Natural killer cell treated with Interleukin-12 subunit alpha and Interleukin-12 subunit beta and Interleukin-15 and Interleukin-18, amount 100 ng/mL, for 72 hours (primary cell): Measurements from ENCODE around the gene ACAP1. TPM values are rescaled to one million over a fixed set of nuclear protein-coding genes. Genes with fewer than 3 reads are reported as not detected.

Experiments
- ATAC-seq, 2 donors: fragments of 150-1000 bp; cut with Tn5 transposase in 1 of 2; sonication (Bioruptor Pico), chemical (Tn5 transposase) in 1 of 2; 2 replicates each; pipeline ENCODE4 v1.10.0; 2021
- DNase-seq: peaks from one replicate; pipeline ENCODE4 v3.0.0; 2022; ENCODE audit warnings: low spot score
- H3K27ac Mint-ChIP-seq, 2 donors: 1 replicate in 1 of 2; 2 replicates in 1 of 2; pipeline ENCODE4 v1.8.0; 2022; ENCODE audit warnings: mixed read lengths in 2 of 2, mild to moderate bottlenecking in 1 of 2, moderate library complexity in 1 of 2
- H3K27me3 Mint-ChIP-seq, 2 donors: 1 replicate in 1 of 2; 2 replicates in 1 of 2; pipeline ENCODE4 v1.8.0; 2022; ENCODE audit warnings: mixed read lengths in 2 of 2
- H3K36me3 Mint-ChIP-seq: one replicate; pipeline ENCODE4 v1.8.0; 2022; ENCODE audit warnings: mixed read lengths
- H3K4me1 Mint-ChIP-seq, 2 donors: 1 replicate in 1 of 2; 2 replicates in 1 of 2; pipeline ENCODE4 v1.8.0; 2022; ENCODE audit warnings: low read depth in 2 of 2, mixed read lengths in 2 of 2, mild to moderate bottlenecking in 1 of 2
- H3K4me3 Mint-ChIP-seq: one replicate; pipeline ENCODE4 v1.8.0; 2022; ENCODE audit warnings: mixed read lengths
- H3K9me3 Mint-ChIP-seq: 2 replicates; pipeline ENCODE4 v1.8.0; 2022; ENCODE audit warnings: mixed read lengths
- total RNA-seq, 2 donors: library from RNA; stranded (reverse); gene quantifications; one replicate each; pipeline ENCODE4 v1.2.3, GENCODE V29; 2022

ACAP1 gene
- total RNA-seq, 2 donors from 2014 or later = 240 to 419 TPM

DNA sequence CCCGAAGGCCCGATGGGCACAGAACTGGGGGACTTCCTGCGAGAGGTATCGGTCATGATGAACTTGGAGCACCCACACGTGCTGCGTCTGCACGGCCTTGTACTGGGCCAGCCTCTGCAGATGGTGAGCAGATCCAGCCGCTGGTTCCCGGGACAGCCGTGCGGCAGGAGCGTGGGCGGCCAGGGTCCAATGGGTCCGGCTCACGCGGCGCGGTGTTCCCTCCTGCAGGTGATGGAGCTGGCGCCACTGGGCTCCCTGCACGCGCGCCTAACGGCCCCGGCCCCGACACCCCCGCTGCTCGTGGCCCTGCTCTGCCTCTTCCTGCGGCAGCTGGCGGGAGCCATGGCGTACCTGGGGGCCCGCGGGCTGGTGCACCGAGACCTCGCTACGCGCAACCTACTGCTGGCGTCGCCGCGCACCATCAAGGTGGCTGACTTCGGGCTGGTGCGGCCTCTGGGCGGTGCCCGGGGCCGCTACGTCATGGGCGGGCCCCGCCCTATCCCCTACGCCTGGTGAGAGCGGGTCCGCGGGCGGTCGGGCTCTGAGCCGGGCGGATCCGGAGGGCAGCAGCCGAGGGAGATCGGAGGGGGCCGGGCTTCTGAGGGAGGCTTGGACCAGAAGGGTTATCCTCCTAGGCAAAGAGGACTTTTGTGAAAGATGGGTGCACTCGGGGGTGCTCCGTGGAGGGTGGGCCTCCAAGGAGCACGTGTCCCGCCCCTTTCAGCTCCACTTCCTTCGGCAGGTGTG lies 47.6 kb downstream of the ACAP1 start:
- peaks cover 28% of the 10 kb centered on the region in 2 donors for H3K27me3 Mint-ChIP-seq
- peaks cover 6% of the 10 kb centered on the region for H3K36me3 Mint-ChIP-seq
- ATAC-seq (peak; percentile 94 to 95), DNase-seq (no peak)
- peaks cover 0 to 5% of the 10 kb centered on the region in 2 donors for H3K4me1 Mint-ChIP-seq
- peak overlapping the region; percentile 22 for H3K4me3 Mint-ChIP-seq
- no peak overlapping the region for H3K27ac Mint-ChIP-seq
- peaks cover 3% of the 10 kb centered on the region for H3K9me3 Mint-ChIP-seq

DNA sequence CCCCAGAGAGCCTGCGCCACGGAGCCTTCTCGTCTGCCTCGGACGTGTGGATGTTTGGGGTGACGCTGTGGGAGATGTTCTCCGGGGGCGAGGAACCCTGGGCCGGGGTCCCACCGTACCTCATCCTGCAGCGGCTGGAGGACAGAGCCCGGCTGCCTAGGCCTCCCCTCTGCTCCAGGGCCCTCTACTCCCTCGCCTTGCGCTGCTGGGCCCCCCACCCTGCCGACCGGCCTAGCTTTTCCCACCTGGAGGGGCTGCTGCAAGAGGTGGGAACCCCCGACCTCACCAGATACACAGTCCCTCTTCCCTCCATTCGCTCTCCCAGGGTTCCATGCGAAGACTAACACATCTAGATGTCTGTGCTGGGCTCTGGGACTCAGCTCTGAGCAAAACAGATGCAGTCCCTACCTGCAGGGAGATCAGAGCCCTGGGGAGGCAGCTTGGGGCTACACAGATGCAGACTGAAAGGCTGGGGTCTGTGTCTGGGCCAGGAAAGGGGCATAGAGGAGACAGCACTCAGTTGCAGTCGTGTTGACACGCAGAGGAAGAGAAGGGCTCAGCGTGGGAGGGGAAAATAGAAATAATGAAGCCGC lies 48.3 kb downstream of the ACAP1 start:
- no peak overlapping the region for H3K27ac Mint-ChIP-seq
- no peaks in the 10 kb centered on the region for H3K9me3 Mint-ChIP-seq

DNA sequence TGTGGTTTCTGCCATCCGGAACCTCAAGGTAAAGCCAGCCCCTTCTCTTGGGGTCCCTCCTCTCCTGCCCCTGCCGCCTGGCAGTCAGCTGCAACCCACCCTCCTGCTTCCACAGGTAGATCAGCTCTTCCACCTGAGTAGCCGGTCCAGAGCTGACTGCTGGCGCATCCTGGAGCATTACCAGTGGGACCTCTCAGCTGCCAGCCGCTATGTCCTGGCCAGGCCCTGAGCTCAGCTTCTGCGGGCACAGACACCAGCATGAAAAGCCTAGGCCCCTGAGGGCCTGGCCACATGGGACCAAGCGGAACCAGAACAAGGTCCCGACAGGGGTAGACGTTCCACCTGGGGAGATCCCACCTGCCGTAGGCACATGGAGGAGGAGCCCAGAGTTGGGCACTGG lies 52.5 kb downstream of the ACAP1 start:
- no peak overlapping the region for H3K4me3 Mint-ChIP-seq
- no peak overlapping the region for H3K27ac Mint-ChIP-seq
- no peaks in the 10 kb centered on the region for H3K36me3 Mint-ChIP-seq
- H3K9me3 Mint-ChIP-seq = no peaks in the 10 kb centered on the region
- no peaks in the 10 kb centered on the region for H3K27me3 Mint-ChIP-seq
- no peak for ATAC-seq
- DNase-seq = no peak
- peaks cover 4 to 8% of the 10 kb centered on the region in 2 donors for H3K4me1 Mint-ChIP-seq

More for the DNA sequence above, 48.3 kb downstream of the ACAP1 start:
- ATAC-seq (no peak), DNase-seq (no peak)
- Mint-ChIP-seq H3K36me3 (no peaks in the 10 kb centered on the region), H3K27me3 (peaks cover 21% of the 10 kb centered on the region in 2 donors), H3K4me1 (peaks cover 0 to 5% of the 10 kb centered on the region in 2 donors), H3K4me3 (peak overlapping the region; percentile 22)

DNA sequence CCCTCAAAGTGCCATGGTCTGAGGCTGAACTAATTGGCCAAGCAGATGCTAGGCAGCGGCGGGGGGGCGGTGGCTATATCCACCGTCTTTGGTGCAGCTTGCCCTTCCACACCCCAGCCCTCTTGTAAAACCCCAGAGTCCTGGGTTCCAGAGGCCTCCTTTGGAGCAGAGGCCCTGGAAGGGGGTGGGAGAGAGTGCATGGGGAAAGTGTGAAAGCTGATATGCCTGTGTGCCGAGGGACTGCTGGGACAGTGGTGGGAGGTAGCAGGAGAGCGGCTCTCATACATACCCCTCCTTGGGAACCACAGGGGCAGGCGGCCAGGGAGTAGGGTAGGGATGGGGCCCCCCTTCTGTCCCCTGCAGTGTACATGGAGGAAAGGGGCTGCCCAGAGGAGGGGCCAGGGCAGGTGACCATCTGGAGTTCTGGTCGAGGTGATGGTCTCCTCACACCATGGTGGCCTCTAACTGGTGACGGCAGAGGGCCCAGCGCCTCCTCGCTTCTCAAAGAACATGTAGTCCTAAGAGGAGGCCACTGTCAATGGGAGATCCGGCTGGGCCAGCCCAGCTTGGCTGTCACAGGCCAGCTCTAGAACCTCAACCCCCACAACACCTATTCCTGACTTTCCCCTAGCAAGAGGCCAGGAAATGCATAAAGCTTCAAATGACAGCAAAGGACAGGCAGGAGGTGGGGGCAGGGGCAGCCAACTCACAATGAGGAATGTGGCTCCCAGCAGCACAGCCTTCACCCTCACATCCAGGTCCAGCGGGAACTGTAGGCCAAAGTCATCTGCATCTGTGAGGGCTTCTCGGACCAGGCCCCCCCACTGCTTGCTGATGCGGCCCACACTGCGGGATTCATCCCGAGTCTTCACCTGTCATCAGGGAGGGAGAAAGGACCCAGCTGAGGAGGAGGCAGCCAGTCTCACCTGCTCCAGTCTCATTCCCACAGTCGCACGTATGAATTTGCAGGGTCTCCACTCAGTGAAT lies 53.9 kb downstream of the ACAP1 start:
- H3K27ac Mint-ChIP-seq = no peak overlapping the region

DNA sequence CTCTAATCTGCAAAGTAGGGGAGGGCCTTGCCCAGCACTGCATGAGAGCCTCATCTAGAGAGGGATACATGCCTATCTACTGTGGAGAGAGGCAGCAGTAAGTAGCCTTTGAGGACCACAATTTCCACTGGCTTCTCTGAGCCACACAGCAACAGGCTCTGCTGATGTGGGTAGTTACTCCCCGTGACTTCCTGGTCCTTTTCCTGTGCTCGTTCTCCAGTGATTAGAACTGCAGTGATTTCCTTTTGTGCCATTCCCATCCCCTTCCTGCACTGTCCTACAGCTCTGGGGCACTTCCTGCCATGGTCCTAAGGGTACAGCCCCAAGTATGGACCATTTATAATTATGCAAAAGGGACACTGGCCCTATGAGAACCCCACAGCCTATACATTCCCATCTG lies 55.0 kb downstream of the ACAP1 start:
- no peak overlapping the region for H3K27ac Mint-ChIP-seq
- no peaks in the 10 kb centered on the region for H3K27me3 Mint-ChIP-seq
- DNase-seq (no peak), ATAC-seq (no peak)
- peaks cover 10 to 12% of the 10 kb centered on the region in 2 donors for H3K4me1 Mint-ChIP-seq
- H3K36me3 Mint-ChIP-seq = no peaks in the 10 kb centered on the region
- H3K4me3 Mint-ChIP-seq = no peak overlapping the region
- no peaks in the 10 kb centered on the region for H3K9me3 Mint-ChIP-seq

More for the DNA sequence above, 53.9 kb downstream of the ACAP1 start:
- Mint-ChIP-seq H3K27me3 (no peaks in the 10 kb centered on the region), H3K4me1 (peaks cover 9 to 12% of the 10 kb centered on the region in 2 donors), H3K4me3 (no peak overlapping the region), H3K9me3 (no peaks in the 10 kb centered on the region), H3K36me3 (no peaks in the 10 kb centered on the region)
- DNase-seq (no peak), ATAC-seq (no peak)

DNA sequence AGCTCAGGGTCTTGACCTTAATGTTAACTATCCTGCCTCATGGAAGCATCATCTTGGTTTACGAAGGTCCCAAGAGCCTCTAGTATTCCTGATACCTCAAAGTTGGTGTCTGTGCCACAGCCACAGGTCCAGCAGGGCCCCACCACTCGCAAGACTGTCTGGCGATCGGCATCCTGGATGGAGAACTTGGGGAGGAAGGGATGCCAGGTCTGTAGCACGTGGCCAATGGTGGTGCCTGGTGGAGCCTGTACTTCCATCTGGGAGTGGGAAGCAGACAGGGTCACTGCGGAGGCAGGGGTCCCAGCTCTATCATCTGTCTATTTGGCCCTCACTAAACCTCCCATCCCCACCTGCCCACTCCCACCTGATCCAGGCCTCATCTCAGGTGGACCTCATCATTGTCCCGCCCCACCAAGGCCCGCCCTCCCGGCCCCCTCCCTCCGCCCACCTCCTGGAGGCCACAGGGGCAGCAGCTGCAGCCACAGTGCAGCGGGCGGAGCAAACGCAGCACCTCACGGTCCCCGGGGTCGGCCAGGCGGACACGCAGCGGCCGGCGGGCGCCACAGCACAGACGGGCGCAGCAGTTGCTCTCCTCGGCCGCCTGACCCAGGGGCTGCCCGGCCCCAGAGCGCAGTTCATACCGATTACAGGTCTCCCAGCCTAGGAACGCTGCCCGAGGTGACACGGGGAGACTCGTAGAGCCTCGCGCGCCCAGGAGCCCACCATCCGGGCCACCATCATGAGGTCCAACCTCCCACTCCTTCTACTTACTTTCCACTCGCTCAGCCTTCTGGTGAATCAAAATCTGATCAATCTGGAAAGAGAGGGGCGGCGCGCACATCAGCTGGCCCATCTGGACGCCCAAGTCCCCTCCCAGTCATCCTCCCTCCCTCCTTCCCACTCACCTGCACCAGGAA lies 56.6 kb downstream of the ACAP1 start:
- Mint-ChIP-seq H3K4me3 (peak overlapping the region; percentile 88), H3K9me3 (no peaks in the 10 kb centered on the region), H3K4me1 (peaks cover 10 to 12% of the 10 kb centered on the region in 2 donors), H3K36me3 (no peaks in the 10 kb centered on the region), H3K27me3 (no peaks in the 10 kb centered on the region), H3K27ac (no peak overlapping the region)
- no peak for DNase-seq
- no peak for ATAC-seq

DNA sequence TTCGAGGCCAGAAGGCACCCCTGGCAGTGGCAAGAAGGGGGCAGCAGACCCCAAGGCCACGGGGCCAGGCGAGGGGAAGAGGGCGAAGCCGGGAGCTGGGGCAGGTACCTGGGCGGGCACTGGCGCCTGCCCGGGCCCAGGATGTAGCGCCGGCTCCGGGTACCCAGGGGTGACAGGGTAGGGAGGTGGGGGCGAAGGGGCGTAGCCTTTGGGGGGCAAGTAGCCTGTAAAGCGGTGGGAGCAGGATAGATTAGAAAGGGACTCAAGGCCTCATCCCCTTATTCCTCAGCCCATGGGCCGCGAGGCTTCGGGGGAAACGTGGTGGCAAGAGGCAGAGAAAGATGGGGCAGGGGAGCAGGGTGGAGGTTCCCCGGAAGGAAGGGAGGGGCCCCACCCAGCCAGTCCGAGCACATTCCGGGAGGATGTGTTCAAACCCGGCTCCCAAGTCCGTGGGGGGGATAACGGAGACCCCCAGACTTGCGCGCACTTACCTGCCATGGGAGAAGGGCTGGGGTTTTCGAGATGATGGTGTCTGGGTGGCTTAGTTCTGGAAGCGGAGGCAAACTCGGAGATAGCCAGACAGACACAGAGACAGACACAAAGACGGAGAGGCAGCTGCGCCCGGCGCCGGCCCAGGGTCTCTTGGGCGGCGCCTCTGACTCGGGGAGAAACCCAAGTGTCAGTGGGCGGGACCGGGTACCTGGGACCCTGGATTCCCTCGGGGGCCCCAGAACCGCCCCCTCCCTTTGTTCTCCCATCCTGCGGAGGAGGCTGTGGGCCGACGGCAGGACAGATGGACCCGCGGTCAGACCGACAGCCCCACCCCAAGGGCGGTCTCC lies 57.5 kb downstream of the ACAP1 start:
- H3K4me1 Mint-ChIP-seq = peaks cover 10 to 12% of the 10 kb centered on the region in 2 donors
- H3K36me3 Mint-ChIP-seq = no peaks in the 10 kb centered on the region
- no peaks in the 10 kb centered on the region for H3K27me3 Mint-ChIP-seq
- H3K4me3 Mint-ChIP-seq = peak overlapping the region; percentile 88
- peak; percentile 54 to 59 for ATAC-seq
- H3K27ac Mint-ChIP-seq = peak overlapping the region; percentile 43 to 70
- peak; percentile 68 for DNase-seq
- H3K9me3 Mint-ChIP-seq = no peaks in the 10 kb centered on the region

DNA sequence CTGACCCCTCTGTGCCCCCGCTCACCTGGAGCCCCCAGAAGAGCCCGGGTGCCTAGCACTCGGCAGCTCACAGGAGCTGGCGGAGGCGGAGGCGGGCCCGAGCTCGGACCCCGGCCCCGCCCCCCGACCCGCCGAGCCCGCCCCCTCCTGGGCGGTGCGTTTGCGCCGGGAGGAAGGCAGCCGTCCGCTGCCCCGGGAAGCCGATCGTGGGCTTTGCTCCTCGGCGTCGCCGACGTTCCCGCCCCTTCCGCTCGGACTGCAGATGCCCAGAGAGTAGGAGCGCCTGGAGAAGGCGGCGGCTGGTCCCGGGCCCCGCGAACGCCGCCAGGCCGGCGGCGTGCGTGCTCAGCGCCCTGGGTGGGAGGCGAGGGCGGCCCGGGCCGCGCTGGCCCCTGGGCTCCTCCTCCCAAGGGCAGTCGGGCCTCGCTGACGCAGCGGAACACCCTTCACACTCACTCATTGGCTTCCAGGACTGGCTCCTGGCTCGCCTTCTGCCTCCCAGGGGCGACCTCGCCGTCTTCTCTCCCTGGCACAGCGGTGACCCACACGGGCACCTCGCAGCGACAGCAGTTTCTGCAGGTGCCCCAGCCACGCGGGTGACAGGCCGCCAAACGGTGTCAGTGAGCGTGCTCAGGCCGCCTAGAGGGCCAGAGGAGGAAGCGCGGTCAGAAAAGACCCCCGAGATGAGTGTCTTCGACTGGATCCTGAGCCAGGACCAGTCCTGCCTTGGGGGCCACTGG lies 58.3 kb downstream of the ACAP1 start, which contains the start of gene PLSCR3:
Gene PLSCR3, minus strand, starts transcription at position 74 of the 740 bp plus-strand sequence. CDS start 415 bp downstream, outside the sequence.
- ATAC-seq = peak; percentile 94

DNA sequence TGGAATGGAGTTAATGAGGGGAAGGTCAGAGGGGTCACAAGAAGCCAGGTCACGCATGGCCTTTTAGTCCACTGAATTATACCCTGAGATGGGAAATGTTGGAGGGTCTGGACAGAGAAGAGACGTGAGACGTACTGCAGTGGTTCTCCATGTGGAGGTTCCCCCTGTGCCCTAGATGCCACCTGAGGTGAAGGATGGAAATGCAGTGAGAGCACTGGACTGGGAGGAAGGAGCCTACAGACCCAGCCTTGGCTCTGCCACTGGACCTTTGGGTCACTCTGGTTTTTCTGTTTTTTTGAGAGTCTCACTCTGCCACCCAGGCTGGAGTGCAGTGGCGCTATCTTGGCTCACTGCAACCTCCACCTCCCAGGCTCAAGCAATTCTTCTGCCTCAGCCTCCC lies 59.8 kb downstream of the ACAP1 start:
- ATAC-seq (no peak), DNase-seq (no peak)
- Mint-ChIP-seq H3K4me1 (peaks cover 10% of the 10 kb centered on the region in 2 donors), H3K27me3 (no peaks in the 10 kb centered on the region), H3K4me3 (no peak overlapping the region), H3K36me3 (no peaks in the 10 kb centered on the region), H3K27ac (no peak overlapping the region), H3K9me3 (no peaks in the 10 kb centered on the region)

More for the DNA sequence above, 58.3 kb downstream of the ACAP1 start, which contains the start of gene PLSCR3:
- DNase-seq = peak; percentile 90
- Mint-ChIP-seq H3K4me3 (peak within 1 kb of the TSS; percentile 93), H3K9me3 (no peaks in the 10 kb centered on the region), H3K4me1 (peaks cover 10 to 12% of the 10 kb centered on the region in 2 donors), H3K27ac (peak within 1 kb of the TSS; percentile 68 to 92), H3K36me3 (no peaks in the 10 kb centered on the region), H3K27me3 (no peaks in the 10 kb centered on the region)

DNA sequence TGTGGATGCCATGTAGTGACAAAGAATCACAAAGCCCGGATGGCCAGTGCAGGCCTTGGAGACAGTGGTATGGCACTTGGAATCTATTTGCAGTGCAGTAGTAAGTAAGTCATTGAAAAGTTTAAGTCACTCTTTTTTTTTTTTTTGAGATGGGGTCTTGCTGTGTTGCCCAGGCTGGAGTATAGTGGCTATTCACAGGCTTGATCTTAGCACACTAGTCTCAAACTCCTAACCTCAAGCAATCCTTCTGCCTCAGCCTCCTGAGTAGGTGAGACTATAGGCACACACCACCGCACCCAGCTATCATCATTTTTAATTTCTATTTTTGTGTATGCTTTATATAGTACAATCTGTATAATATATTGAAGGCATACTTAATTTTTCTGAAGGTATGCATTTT lies 62.3 kb downstream of the ACAP1 start:
- ATAC-seq (no peak), DNase-seq (no peak)
- Mint-ChIP-seq H3K4me3 (no peak overlapping the region), H3K36me3 (no peaks in the 10 kb centered on the region), H3K4me1 (peaks cover 11 to 13% of the 10 kb centered on the region in 2 donors), H3K27me3 (no peaks in the 10 kb centered on the region), H3K9me3 (no peaks in the 10 kb centered on the region), H3K27ac (no peak overlapping the region)
